ENCODE measurements around the gene SLC49A4. TPM values are rescaled to one million over a fixed set of nuclear protein-coding genes. Genes with fewer than 3 reads are reported as not detected.

Gene SLC49A4
- total and polyA plus RNA-seq, 2 of the 8 experiments (the other 6 are each of a cell fraction or from before 2014, with no cell fraction given) = 9.5 to 10.2 TPM

DNA sequence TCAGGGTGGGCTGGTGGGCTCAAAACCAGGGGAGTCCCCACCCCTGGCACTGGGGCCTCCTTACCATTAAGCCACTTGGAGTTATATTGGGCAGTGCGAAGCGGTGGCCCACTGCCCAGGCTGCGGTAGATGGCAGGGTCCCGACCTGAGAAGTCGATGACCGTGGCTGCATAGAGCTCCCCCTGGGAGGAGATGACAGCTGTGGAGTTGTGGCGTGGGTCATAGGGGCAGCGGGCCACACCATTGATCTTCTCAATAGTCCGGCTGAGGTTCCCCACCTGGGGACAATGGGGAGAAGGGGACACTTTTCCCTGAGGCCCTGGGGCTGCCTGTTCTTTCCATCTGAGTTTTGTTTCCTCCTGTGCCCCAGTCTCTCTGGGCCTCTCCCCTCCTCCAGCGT, 132.9 kb downstream of the SLC49A4 start (continued):
- no peak for TF ChIP-seq EP300 (IDR thresholded peaks at IDR 0.05; ENCODE audit: borderline replicate concordance in 1 of 2, low read depth in 2 of 2, low read length in 2 of 2)

Data from H1 (cell line).